ENCODE measurements around the gene CT45A2.
"Not testable (repeated sequence)": the region's sequence is repeated elsewhere in the genome, so short reads cannot be mapped to it uniquely, and the experiment has no call there.

Gene CT45A2, protein sequence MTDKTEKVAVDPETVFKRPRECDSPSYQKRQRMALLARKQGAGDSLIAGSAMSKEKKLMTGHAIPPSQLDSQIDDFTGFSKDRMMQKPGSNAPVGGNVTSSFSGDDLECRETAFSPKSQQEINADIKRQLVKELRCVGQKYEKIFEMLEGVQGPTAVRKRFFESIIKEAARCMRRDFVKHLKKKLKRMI

DNA sequence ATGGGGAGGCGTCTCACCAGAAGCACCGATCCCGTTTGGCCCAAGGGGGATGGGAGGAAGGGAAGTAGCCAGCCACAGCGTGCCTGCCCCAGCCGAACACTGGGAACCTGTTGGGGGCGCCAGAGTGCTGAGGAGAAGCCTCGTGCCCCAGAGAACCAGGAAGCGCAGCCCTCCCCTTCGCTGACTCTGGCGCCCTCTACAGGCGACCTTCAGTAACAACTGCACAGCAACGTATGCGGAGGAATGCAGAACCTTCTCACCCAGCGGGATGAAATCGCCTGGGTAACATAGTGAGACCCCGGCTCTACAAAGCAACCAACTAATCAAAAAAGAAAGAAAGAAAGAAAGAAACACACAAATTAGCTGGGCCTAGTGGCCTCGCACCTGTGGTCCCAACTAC lies at the start of gene CT45A2:
CT45A2 (minus strand) TSS at position 101 of the 400 bp plus-strand sequence. CDS start 3,747 bp downstream, outside the sequence.
- H3F3A ChIP-seq (ENCODE audit: insufficient read depth, low read length); H3K27ac ChIP-seq (ENCODE audit: low read length); H3K9me2 ChIP-seq (replicated peaks; ENCODE audit: insufficient read depth, low read length); H4K20me1 ChIP-seq (ENCODE audit: insufficient read depth, low read length); H3K4me2 ChIP-seq (ENCODE audit: low read depth, low read length); H2AFZ ChIP-seq (ENCODE audit: low read length); H3K9ac ChIP-seq (ENCODE audit: low read length); H3K79me2 ChIP-seq (ENCODE audit: low read length); H3K9me3 ChIP-seq (replicated peaks; ENCODE audit: insufficient read depth, low read length); H3K36me3 ChIP-seq (replicated peaks; ENCODE audit: insufficient read depth, low read length); DNase-seq; H3K4me3 ChIP-seq (ENCODE audit: low read length); H3K27me3 ChIP-seq (replicated peaks; ENCODE audit: insufficient read depth, low read length); H3K4me1 ChIP-seq (ENCODE audit: low read length): not testable (repeated sequence)

DNA sequence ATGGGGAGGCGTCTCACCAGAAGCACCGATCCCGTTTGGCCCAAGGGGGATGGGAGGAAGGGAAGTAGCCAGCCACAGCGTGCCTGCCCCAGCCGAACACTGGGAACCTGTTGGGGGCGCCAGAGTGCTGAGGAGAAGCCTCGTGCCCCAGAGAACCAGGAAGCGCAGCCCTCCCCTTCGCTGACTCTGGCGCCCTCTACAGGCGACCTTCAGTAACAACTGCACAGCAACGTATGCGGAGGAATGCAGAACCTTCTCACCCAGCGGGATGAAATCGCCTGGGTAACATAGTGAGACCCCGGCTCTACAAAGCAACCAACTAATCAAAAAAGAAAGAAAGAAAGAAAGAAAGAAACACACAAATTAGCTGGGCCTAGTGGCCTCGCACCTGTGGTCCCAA lies 34.6 kb upstream of the CT45A2 start, which contains the start of gene CT45A8:
CT45A8 (minus strand) TSS at position 101 of the 400 bp plus-strand sequence. CDS start 3,755 bp downstream, outside the sequence.
- not testable (repeated sequence) for H3K27me3 ChIP-seq (replicated peaks; ENCODE audit: insufficient read depth, low read length); H4K20me1 ChIP-seq (ENCODE audit: insufficient read depth, low read length); H3K4me3 ChIP-seq (ENCODE audit: low read length); H3K9ac ChIP-seq (ENCODE audit: low read length); DNase-seq; H3K4me1 ChIP-seq (ENCODE audit: low read length); H3K9me3 ChIP-seq (replicated peaks; ENCODE audit: insufficient read depth, low read length); H3K4me2 ChIP-seq (ENCODE audit: low read depth, low read length); H3F3A ChIP-seq (ENCODE audit: insufficient read depth, low read length); H3K79me2 ChIP-seq (ENCODE audit: low read length); H3K27ac ChIP-seq (ENCODE audit: low read length); H3K36me3 ChIP-seq (replicated peaks; ENCODE audit: insufficient read depth, low read length); H3K9me2 ChIP-seq (replicated peaks; ENCODE audit: insufficient read depth, low read length); H2AFZ ChIP-seq (ENCODE audit: low read length)

DNA sequence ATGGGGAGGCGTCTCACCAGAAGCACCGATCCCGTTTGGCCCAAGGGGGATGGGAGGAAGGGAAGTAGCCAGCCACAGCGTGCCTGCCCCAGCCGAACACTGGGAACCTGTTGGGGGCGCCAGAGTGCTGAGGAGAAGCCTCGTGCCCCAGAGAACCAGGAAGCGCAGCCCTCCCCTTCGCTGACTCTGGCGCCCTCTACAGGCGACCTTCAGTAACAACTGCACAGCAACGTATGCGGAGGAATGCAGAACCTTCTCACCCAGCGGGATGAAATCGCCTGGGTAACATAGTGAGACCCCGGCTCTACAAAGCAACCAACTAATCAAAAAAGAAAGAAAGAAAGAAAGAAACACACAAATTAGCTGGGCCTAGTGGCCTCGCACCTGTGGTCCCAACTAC lies 17.4 kb upstream of the CT45A2 start, which contains the start of gene CT45A7:
CT45A7 (minus strand) TSS at position 101 of the 400 bp plus-strand sequence. CDS start 3,747 bp downstream, outside the sequence.
- not testable (repeated sequence) for DNase-seq

DNA sequence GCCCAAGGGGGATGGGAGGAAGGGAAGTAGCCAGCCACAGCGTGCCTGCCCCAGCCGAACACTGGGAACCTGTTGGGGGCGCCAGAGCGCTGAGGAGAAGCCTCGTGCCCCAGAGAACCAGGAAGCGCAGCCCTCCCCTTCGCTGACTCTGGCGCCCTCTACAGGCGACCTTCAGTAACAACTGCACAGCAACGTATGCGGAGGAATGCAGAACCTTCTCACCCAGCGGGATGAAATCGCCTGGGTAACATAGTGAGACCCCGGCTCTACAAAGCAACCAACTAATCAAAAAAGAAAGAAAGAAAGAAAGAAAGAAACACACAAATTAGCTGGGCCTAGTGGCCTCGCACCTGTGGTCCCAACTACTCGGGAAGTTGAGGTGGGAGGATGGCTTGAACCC lies 17.1 kb downstream of the CT45A2 start, which contains the start of gene CT45A6:
CT45A6 (minus strand) TSS at position 101 of the 400 bp plus-strand sequence. CDS start 3,794 bp downstream, outside the sequence.
- H3K36me3 ChIP-seq (replicated peaks; ENCODE audit: insufficient read depth, low read length); H3K4me3 ChIP-seq (ENCODE audit: low read length); H3K9ac ChIP-seq (ENCODE audit: low read length); H3K9me3 ChIP-seq (replicated peaks; ENCODE audit: insufficient read depth, low read length); H3K27me3 ChIP-seq (replicated peaks; ENCODE audit: insufficient read depth, low read length); H3K79me2 ChIP-seq (ENCODE audit: low read length); H3K27ac ChIP-seq (ENCODE audit: low read length); DNase-seq; H3K4me1 ChIP-seq (ENCODE audit: low read length); H3K4me2 ChIP-seq (ENCODE audit: low read depth, low read length); H4K20me1 ChIP-seq (ENCODE audit: insufficient read depth, low read length); H3K9me2 ChIP-seq (replicated peaks; ENCODE audit: insufficient read depth, low read length); H2AFZ ChIP-seq (ENCODE audit: low read length); H3F3A ChIP-seq (ENCODE audit: insufficient read depth, low read length): not testable (repeated sequence)

More for the DNA sequence above, 17.4 kb upstream of the CT45A2 start, which contains the start of gene CT45A7:
- not testable (repeated sequence) for H3K36me3 ChIP-seq (replicated peaks; ENCODE audit: insufficient read depth, low read length); H3F3A ChIP-seq (ENCODE audit: insufficient read depth, low read length); H3K9me2 ChIP-seq (replicated peaks; ENCODE audit: insufficient read depth, low read length); H3K27ac ChIP-seq (ENCODE audit: low read length); H3K9me3 ChIP-seq (replicated peaks; ENCODE audit: insufficient read depth, low read length); H3K4me2 ChIP-seq (ENCODE audit: low read depth, low read length); H3K27me3 ChIP-seq (replicated peaks; ENCODE audit: insufficient read depth, low read length); H3K4me3 ChIP-seq (ENCODE audit: low read length); H3K4me1 ChIP-seq (ENCODE audit: low read length); H3K9ac ChIP-seq (ENCODE audit: low read length); H2AFZ ChIP-seq (ENCODE audit: low read length); H4K20me1 ChIP-seq (ENCODE audit: insufficient read depth, low read length); H3K79me2 ChIP-seq (ENCODE audit: low read length)

DNA sequence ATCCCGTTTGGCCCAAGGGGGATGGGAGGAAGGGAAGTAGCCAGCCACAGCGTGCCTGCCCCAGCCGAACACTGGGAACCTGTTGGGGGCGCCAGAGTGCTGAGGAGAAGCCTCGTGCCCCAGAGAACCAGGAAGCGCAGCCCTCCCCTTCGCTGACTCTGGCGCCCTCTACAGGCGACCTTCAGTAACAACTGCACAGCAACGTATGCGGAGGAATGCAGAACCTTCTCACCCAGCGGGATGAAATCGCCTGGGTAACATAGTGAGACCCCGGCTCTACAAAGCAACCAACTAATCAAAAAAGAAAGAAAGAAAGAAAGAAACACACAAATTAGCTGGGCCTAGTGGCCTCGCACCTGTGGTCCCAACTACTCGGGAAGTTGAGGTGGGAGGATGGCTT lies 34.4 kb downstream of the CT45A2 start, which contains the start of gene CT45A5:
CT45A5 (minus strand) TSS at position 101 of the 400 bp plus-strand sequence. CDS start 3,774 bp downstream, outside the sequence.
- H3K4me3 ChIP-seq (ENCODE audit: low read length); H3K4me2 ChIP-seq (ENCODE audit: low read depth, low read length); H3K27ac ChIP-seq (ENCODE audit: low read length); H3K9me3 ChIP-seq (replicated peaks; ENCODE audit: insufficient read depth, low read length); H3K79me2 ChIP-seq (ENCODE audit: low read length); H3K36me3 ChIP-seq (replicated peaks; ENCODE audit: insufficient read depth, low read length); H4K20me1 ChIP-seq (ENCODE audit: insufficient read depth, low read length); H2AFZ ChIP-seq (ENCODE audit: low read length); H3K9me2 ChIP-seq (replicated peaks; ENCODE audit: insufficient read depth, low read length); H3F3A ChIP-seq (ENCODE audit: insufficient read depth, low read length); H3K4me1 ChIP-seq (ENCODE audit: low read length); H3K27me3 ChIP-seq (replicated peaks; ENCODE audit: insufficient read depth, low read length); H3K9ac ChIP-seq (ENCODE audit: low read length); DNase-seq: not testable (repeated sequence)

DNA sequence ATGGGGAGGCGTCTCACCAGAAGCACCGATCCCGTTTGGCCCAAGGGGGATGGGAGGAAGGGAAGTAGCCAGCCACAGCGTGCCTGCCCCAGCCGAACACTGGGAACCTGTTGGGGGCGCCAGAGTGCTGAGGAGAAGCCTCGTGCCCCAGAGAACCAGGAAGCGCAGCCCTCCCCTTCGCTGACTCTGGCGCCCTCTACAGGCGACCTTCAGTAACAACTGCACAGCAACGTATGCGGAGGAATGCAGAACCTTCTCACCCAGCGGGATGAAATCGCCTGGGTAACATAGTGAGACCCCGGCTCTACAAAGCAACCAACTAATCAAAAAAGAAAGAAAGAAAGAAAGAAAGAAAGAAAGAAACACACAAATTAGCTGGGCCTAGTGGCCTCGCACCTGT lies 51.7 kb downstream of the CT45A2 start, which contains the start of gene CT45A3:
CT45A3 (minus strand) TSS at position 101 of the 400 bp plus-strand sequence. CDS start 3,747 bp downstream, outside the sequence.
- H3K9me2 ChIP-seq (replicated peaks; ENCODE audit: insufficient read depth, low read length); H3F3A ChIP-seq (ENCODE audit: insufficient read depth, low read length); H3K36me3 ChIP-seq (replicated peaks; ENCODE audit: insufficient read depth, low read length); H3K79me2 ChIP-seq (ENCODE audit: low read length); H2AFZ ChIP-seq (ENCODE audit: low read length); DNase-seq; H3K9me3 ChIP-seq (replicated peaks; ENCODE audit: insufficient read depth, low read length); H4K20me1 ChIP-seq (ENCODE audit: insufficient read depth, low read length); H3K27me3 ChIP-seq (replicated peaks; ENCODE audit: insufficient read depth, low read length); H3K4me3 ChIP-seq (ENCODE audit: low read length); H3K27ac ChIP-seq (ENCODE audit: low read length); H3K9ac ChIP-seq (ENCODE audit: low read length); H3K4me1 ChIP-seq (ENCODE audit: low read length); H3K4me2 ChIP-seq (ENCODE audit: low read depth, low read length): not testable (repeated sequence)
